T follicular helper cell (primary cell): ENCODE results near the gene FMN2.
"Not testable (repeated sequence)": the region's sequence is repeated elsewhere in the genome, so short reads cannot be mapped to it uniquely, and the experiment has no call there.

Experiments
- DNase-seq: peaks from one replicate; pipeline ENCODE4 v3.0.0-alpha.2; 2020; ENCODE audit warnings: low read depth

Gene FMN2

GRCh38 chr1:240255922-240256321 lies 164.2 kb downstream of the FMN2 start:
- DNase-seq = no peak

DNA sequence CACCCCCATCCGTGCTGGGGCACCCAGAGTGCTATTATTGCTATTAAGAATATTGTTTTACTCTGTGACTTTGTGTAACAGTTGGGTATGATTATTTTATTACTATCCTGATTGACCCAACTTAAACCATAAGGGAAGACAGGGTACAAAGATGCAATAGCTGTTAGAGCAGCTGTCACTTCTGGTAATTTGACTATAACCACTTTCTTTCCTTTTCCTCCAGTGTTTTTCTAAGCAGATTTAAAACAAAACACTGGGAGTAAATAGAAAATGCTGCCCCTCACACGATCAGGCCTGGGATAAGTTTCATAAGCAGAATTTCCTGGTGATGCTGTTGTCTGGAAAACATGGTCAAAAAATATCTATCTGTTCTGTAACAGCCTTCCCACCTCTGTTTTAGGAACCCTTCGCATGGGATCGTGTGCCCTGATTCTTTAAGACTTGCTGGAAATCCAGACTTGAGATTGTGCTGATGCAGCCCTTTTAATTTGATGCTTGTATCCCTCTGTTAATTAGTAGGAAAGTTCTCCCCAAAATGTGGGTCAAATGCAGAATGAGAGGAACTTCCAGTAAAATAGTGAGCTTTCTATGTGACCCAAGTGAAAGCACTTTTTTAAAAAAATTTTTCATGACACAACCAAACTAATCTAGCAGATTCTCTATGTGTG lies 165.3 kb downstream of the FMN2 start:
- DNase-seq = no peak

- DNase-seq = no peak
These were observed 167.2 kb downstream of the FMN2 start for GRCh38 chr1:240258910-240259309.

DNA sequence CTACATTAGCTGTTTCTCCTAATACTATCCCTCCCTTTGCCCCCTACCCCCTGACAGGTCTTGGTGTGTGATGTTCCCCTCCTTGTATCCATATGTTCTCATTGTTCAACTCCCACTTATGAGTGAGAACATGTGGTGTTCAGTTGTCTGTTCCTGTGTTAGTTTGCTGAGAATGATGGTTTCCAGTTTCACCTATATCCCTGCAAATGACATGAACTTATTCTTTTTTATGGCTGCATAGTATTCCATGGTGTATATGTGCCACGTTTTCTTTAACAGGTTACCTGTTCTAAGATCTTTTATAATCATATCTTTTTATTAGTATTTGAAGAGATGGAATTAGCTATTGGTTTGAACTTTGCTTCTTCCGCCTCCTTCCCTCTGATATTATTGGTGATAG lies 172.8 kb downstream of the FMN2 start:
- not testable (repeated sequence) for DNase-seq

DNA sequence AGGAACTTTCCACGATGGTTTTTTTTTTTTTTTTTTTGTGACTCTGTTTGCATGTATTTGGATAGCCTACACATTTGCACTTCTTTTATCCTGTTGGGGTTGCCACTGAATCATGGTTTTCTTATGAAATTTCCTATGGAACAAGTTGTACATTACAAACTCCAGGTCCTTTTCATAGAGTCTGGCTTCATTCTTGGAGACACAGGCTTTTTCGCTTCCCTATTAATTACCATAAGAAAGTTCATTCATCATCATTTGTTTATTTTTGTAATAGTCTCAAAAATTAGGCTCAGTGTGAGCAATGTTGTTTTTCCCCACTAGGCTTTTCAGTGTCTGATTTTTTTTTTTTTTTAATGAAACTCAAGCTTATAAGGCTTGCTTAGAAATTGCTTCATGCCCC lies 179.4 kb downstream of the FMN2 start:
- DNase-seq = no peak

DNA sequence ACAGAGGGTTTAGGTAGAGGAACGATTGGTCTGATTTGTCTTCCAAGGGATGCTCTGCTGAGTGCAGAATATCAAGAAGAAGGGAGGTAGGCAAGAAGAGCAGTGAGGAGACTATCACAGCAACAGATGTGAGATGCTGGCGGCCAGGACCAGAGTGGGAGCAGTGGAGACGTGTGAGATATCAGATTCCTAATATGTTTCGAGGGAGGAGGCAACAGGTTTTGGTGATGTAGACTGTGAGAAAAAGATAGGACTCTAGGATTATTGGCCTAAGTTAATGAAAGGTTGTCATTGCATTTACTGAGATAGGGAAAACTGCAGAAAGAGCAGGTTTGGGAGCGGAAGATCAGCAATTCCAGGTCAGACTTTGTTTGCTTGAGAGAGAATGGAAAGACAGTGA lies 182.9 kb downstream of the FMN2 start:
- DNase-seq = no peak

DNA sequence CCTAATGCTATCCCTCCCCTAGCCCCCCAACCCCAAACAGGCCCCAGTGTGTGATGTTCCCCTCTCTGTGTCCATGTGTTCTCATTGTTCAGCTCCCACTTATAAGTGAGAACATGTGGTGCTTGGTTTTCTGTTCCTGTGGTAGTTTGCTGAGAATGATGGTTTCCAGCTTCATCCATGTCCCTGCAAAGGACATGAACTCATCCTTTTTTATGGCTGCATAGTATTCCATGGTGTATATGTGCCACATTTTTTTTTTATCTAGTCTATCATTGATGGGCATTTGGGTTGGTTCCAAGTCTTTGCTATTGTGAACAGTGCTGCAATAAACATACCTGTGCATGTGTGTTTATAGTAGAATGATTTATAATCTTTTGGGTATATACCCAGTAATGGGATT lies 183.5 kb downstream of the FMN2 start:
- DNase-seq = not testable (repeated sequence)

DNA sequence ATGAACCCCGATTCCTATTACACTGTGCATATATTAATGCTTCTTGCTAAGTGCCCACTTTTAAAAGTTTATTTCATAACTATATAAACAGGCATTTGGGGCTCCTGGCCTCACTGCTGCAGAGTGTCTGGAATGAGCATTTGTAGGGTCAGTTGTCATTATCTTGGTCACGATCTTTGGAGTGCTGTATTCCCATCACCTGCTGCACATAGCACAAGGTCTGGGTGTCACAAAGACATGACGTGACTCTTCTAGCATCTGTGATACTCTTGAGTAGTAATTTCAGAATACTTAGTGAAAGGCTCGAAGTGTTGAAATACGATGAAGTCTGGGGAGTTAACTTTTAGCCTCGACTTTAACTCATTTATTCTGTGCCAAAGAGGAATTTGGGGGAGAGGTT lies 186.4 kb downstream of the FMN2 start:
- DNase-seq = no peak

DNA sequence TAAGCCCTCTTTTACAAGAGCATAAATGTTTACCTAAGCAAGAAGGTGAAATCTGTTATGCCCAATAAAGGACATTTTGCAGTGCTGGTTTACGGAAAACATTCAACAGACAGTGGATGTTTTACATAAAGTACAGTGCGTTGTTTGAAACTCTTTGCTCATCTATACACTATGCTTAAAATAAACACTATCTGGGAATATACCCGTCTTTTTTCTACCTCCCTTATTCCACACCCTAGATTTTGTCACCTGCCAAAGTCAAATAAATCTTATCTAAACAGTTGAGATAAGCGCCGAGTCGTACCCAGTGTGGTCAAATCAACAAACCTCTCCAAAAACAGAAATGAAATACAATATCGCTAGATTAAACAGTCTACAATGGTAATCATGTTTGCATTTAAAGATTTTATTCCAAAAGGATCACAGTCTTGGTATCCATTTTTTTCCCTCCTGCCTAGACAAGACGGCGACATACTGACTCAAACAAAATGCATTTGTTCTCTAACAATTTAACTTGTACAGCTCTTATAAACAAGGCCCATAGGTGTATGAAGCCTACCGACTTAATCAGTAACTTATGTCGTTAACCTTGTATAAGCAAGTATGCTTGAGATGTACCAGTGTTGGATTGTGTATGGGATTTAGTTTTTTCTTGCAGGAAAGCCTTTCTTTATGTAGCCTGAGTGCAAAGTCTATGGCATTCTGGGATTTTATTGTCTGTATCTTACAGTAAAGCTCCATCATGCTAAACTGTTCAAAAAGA lies 189.1 kb downstream of the FMN2 start:
- no peak for DNase-seq

- no peak for DNase-seq
These were observed 190.6 kb downstream of the FMN2 start for GRCh38 chr1:240282061-240282830.

DNA sequence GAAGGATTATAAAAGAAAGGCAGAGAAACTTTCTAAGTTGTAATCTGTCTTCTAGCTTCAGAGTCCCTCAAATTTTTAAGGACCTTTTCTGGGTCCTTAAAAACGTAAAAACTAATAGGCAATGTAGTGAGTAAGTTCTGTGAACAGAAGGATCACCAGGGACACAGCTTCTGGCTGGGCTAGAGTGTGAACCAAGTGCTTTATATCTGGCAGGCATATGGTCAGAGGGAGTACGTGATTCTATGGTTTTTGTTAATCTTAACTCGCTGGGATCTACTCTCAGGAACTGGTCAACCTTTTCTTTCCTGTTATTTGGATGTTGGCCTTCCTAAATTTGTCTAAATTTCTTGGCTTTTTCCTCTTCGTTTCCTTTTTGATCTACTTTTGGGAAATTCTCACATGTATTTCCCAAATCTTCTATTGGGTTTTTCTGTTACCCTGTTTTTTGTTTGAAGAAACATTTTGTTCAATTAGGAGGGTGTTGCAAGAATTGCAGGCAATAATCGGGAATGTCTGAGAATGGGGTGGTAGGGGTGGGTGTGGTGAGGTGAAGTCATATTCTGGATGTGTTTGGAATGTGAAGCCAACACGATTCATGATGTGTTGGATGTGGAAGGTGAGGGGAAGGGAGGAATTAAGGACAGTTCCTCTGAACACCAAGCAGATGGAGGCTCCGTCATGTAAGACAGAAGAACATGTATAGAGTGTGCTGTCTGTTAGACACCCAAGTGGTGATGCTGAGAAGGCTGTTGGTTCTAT lies 193.2 kb downstream of the FMN2 start:
- DNase-seq = no peak

DNA sequence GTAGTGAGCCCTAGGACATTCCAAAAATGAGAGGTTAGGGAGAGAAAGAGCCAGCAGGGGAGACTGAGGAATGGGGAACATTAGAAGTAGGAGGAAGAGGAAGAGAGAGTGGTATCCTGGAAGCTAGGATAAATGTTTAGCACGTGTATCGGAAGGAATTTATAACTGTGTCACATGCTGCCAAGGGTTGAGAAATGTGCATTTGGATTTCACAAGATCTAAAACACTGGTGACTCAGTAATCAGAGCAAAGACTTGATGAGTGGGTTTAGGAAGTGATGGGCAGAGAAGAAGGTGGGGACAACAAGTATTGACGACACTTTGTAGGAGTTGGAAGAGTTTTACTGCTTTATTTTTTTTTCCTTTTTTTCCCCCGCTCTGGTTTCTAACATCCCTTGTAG lies 193.9 kb downstream of the FMN2 start:
- no peak for DNase-seq

GRCh38 chr1:240287722-240288121 lies 196.0 kb downstream of the FMN2 start:
- DNase-seq = no peak

- DNase-seq = no peak
These were observed 202.0 kb downstream of the FMN2 start for GRCh38 chr1:240293706-240294105.

DNA sequence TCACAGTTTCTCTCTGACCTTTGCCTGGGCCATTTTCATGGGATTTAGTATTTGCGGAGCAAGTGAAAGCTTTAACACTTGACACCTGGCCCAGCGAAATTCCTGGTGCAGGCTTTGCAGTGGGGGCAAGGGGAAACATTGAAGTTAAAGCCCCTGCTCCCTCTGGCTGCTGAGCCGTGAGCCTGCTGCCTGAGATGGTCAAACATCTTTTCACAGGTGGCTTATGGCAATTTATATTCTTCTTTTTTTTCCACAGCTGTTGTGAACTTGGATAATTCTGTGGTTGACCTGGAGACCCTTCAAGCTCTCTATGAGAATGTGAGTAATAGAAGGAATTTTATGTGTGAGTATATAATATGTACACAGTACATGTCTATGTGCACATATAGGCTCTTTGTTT lies 202.9 kb downstream of the FMN2 start:
- no peak for DNase-seq

GRCh38 chr1:240295811-240296210 lies 204.1 kb downstream of the FMN2 start:
- DNase-seq = no peak

- DNase-seq = no peak
These were observed 212.8 kb downstream of the FMN2 start for GRCh38 chr1:240304466-240304865.

GRCh38 chr1:240306673-240307072 lies 215.0 kb downstream of the FMN2 start:
- no peak for DNase-seq

DNA sequence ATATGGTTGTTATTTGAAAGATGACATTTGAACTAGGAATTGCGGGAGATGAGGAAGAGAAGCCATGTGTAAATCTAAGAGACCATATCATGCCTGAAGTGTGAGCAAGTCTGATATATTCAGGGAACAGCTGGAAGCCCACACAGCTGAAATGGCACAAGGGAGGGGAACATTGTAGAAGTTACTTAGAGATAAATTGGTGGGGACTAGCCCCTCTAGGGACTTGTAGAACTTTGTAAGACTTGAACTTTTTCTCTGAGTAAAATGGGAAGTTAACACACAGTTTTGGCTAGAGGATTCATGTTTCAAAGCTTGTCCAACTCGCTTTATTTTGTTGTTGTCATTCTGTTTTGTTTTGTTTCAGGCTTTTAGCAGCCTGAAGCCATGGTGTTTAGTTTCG lies 216.4 kb downstream of the FMN2 start:
- DNase-seq = no peak

- no peak for DNase-seq
These were observed 218.1 kb downstream of the FMN2 start for GRCh38 chr1:240309769-240310168.

- DNase-seq = no peak
These were observed 218.7 kb downstream of the FMN2 start for GRCh38 chr1:240310226-240310925.

- DNase-seq = no peak
These were observed 221.2 kb downstream of the FMN2 start for GRCh38 chr1:240312872-240313271.
